Left colon (tissue), 2 donors: ENCODE data around the gene EYA3. TPM values are rescaled to one million over a fixed set of nuclear protein-coding genes. Genes with fewer than 3 reads are reported as not detected.

ENCODE experiments used
- ATAC-seq: fragments of 200-7000 bp; cut with Tn5 transposase; one replicate; pipeline ENCODE4 v1.9.1; 2020; ENCODE audit warnings: mild to moderate bottlenecking, moderate library complexity
- DNase-seq, 2 donors: peaks; one replicate each; pipeline ENCODE4 v3.0.0-alpha.2; 2020
- intact Hi-C, 2 donors: fragments of 100-400 bp; cut with DNase I in 1 of 2; cut with micrococcal nuclease in 1 of 2; formaldehyde crosslinking; loops; one replicate each; pipeline versions ENCODE4 v1.11.2 to v1.14.0; 2022; cut with DNase I, micrococcal nuclease
- total RNA-seq, 2 donors: library from RNA; stranded (reverse); fragmentation: NEBNext Ultra II Directional; extraction: Animal tissue kit (Norgen Biotek cat#: 25700); gene quantifications; one replicate each; pipeline ENCODE4 v1.2.1, GENCODE V29; 2021
- donor health status: DM: no; HTN: no; CAD: no.
- donor health status: DM: yes; HTN: yes; CAD: no.

The EYA3 gene
- total RNA-seq, 2 donors from 2014 or later = 22.9 to 23.5 TPM

DNA sequence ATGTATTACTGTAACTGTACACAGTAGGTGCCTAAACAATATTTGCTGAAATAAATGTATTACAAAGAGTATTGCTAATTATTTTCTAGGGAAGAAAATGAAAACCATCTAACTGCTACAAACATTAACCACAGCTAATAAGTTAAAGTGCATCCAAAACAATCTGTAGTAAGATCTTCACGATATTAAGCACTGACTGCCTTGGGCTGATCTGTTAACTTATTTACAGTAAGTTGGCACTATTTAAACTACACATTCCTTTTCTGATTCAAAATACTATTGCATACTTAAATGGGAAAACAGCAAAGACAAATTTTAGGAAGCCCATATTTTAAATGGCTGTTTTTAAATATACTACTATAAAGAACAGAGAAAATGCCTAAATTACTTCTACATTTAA is 4.5 kb downstream of the EYA3 start:
- no peak for DNase-seq
- intact Hi-C loops = no loop called here
- ATAC-seq = no peak

DNA sequence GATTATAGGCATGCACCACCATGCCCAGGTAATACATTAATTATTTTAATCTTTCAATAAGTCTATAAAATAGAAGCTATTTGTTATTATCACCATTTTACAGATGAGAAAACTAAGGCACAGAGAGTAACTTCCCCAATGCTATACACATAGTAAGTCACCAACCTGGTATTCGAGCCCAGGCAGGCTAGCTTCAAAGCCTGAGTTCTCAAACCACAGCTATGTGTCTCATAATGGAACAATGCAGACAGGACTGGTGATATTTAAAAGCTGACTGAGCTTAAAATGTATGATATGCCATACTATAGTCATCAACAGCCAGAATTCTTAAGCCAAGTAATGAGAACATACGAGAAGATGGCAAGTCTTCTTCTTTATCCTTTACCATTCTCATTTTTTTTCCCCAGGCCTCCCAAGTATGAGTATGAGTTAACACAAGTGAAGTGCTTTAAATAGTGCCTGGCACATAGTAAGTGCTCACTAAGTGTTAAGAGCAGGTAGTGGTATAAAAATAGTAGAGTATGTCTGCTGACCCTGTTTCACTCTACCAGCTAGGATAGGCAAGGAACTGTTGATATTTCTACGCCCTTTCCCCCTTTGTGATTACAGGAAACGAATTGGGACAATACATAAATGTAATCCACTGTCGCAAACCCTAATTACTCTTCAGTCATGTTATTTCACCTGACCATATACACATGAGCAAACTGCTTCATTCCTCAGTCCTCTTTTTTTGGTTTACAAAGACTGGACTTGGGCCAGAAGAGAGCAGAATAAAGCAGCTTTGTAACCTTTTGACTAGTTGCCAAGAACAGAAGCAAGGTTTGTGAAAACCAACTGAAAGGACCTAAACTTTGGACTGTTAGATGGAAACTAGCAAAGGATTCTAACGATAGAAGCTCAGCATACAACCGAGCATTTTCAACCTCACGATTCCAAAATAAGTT is 9.5 kb downstream of the EYA3 start:
- intact Hi-C loops = no loop called here
- ATAC-seq = peak; percentile 83
- DNase-seq = no peak

DNA sequence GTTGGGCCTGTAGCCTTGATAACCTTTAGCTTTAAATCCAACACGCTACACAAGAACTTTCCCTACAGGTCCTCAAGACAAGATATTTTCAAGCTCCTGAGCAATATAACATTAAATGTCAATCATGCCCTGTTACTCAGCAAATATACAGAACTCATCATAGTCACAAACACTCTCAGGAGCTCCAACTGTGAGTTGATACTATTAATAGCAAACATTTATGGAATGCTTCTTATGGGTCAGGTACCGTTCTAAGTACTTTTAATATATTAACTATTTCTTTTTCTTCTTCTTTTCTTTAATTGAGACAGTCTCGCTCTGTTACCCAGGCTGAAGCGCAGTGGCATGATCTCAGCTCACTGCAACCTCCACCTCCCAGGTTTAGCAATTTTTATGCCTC is 10.1 kb downstream of the EYA3 start:
- intact Hi-C loops = no loop called here
- no peak for DNase-seq
- ATAC-seq = no peak

DNA sequence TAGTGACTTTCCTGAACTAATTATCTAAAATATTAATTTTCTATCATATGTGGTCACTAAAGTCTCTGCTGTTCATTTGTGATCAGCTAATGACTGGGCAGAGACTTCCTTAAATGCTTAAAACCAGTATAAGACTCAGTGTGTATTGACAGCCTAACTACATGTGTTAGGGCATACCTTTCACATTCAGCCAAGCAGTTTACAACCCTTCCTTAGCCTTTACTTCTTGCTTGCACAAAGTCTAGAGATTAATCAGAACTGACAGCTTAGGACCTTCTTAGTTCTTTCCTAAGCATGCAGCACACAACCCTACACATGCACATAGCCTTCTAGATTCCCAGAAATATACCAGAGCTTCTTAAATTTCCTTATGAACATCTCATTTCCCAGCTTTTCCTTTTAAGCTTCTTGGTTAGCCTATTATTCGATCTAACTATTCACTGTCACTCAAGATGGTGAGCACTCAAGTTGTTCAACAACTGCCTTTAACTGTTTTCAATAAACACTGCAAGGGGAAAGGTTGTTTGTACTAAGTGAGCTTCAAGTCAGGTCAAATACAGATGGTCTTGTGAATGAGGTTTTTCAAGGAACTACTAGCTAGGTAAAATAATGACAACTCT is 13.4 kb downstream of the EYA3 start:
- ATAC-seq (peak; percentile 43), DNase-seq (no peak)
- intact Hi-C loops = no loop called here

- DNase-seq = no peak
- intact Hi-C loops = no loop called here
- no peak for ATAC-seq
Observed at GRCh38 chr1:28073867-28074266, 14.5 kb downstream of the EYA3 start.

GRCh38 chr1:28071813-28072212 is 16.6 kb downstream of the EYA3 start:
- ATAC-seq = no peak
- intact Hi-C loops = no loop called here
- no peak for DNase-seq

- no peak for ATAC-seq
- DNase-seq = no peak
- intact Hi-C loops = no loop called here
Observed at GRCh38 chr1:28070725-28071593, 17.5 kb downstream of the EYA3 start.

DNA sequence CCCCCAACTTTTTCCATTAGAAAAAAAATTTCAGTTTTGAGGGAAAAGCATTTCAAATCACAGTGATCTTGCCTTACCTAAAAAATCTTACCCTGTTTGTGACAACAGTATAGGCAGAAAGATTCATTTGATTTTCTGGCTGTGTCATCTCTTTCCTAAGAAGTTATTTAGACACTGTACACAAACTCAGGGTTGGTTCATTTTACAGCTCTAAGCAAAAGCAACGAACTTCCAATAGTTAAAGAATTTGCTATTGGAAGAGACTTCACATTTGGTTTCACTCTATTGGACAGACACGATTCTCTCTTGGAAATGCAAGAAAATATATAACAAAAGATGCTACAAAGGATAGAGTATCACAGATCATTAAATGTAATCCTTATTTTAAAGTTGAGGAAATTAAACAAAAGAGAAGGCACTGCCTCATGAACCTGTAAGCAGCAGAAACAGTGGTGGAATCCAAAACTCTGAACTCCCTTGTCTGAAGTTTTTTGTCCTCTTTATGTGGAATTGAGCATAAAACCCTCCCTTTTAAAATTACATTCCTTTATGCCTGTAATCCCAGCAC is 20.8 kb downstream of the EYA3 start:
- ATAC-seq (no peak), DNase-seq (no peak)
- intact Hi-C loops = no loop called here

DNA sequence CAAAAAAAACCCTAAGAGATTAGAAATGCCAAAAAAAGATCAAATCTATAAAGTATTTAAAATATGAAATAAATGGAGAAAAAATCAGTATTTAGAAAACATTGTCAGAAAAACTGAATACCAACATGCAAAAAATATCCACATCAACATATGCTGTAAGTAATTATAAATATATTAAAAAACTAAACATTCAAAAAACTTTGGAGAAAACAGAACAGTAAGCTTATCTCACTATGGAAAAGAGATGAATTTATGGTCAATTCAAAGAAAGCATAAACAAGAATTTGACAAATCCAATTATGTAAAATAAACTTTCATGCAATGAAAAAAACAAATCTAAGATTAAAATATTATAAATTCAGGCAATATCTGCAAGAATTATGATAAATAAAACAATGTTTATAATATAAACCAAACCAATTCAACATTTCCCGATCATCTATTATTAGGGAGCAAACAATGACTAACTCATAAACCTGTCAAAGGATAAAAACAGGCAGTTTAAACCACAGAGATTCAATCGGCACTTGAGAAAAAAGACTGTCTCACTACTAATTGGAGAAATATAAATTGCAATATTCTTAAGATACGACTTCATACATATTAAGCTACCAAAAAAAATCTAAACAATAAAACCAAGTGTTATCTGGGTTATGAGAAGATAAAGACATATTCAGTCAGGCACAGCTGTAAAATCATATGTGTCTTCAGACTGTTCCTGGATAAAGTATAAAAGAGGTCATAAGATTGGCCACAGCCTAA is 21.8 kb downstream of the EYA3 start:
- DNase-seq (no peak), ATAC-seq (peak; percentile 33)
- intact Hi-C loops = no loop called here

GRCh38 chr1:28064064-28064463 is 24.3 kb downstream of the EYA3 start:
- intact Hi-C loops = no loop called here
- ATAC-seq = no peak
- DNase-seq = no peak

GRCh38 chr1:28062806-28063205 is 25.6 kb downstream of the EYA3 start:
- intact Hi-C loops = no loop called here
- peak; percentile 58 for ATAC-seq
- no peak for DNase-seq

- intact Hi-C loops = no loop called here
Observed at GRCh38 chr1:28058971-28059878, 29.2 kb downstream of the EYA3 start.

DNA sequence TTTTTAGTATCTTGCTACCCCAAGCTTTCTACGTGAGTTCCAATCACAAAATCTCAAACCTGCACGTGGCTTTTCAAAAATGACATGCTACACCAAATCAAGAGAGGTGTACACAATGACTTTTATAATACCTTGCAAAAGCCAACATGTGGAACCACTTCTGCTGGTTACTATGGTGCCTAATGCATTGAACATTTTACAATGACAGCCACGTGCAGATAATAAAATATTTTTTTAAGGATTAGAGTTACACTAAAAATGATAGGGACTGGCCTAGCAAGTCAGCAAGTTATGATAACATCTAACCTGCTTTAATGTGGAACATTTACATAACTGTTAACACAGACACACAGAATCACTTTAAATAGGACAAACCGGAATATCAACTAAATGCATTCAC is 30.2 kb downstream of the EYA3 start:
- no peak for DNase-seq
- no peak for ATAC-seq

More at GRCh38 chr1:28058971-28059878, 29.2 kb downstream of the EYA3 start:
- DNase-seq (no peak), ATAC-seq (peak; percentile 22)

GRCh38 chr1:28056129-28056925 is 32.1 kb downstream of the EYA3 start:
- ATAC-seq = no peak
- no peak for DNase-seq
- intact Hi-C loops = no loop called here

More for the DNA sequence above, 30.2 kb downstream of the EYA3 start:
- intact Hi-C loops = no loop called here

- intact Hi-C loops = no loop called here
- DNase-seq (no peak), ATAC-seq (no peak)
Observed at GRCh38 chr1:28050776-28051175, 37.6 kb downstream of the EYA3 start.

DNA sequence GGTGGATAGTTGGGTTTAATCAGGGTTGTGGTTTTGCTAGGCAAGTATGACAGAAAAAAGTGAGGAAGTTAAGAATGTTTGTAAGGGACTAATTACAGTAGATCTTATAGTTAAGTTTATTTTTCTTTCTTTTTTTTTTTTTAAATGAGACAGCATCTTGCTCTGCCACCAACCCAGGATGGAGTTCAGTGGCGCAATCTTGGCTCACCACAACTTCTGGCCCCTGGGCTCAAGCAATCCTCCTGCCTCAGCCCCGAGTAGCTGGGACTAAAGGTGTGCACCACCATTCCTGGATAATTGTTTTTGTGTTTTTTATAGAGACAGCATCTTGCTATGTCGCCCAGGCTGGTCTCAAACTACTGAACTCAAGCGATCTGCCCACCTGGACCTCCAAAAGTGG is 41.7 kb downstream of the EYA3 start:
- DNase-seq (no peak), ATAC-seq (no peak)
- intact Hi-C loops = no loop called here

DNA sequence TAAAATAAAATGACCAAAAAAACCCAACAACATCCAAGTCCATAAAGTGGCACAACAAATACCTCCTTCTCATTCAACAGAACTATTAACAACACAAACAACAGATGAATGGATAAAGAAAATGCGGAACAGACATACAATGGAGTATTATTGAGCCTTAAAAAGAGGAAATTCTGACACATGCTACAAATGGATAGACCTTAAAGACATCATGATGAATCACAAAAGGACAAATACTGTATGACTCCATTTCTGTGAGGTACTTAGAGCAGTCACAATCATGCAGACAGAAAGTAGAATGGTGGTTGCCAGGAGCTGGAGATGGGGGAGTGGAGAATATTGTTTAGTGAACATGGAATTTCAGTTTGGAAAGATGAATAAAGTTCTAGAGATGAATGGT is 42.6 kb downstream of the EYA3 start:
- DNase-seq (no peak), ATAC-seq (no peak)
- intact Hi-C loops = no loop called here
